ENCODE results near the gene ELMO1.

ELMO1 gene

GRCh38 chr7:36949711-36950600 is 498.7 kb downstream of the ELMO1 start:
- peaks cover 8% of the 10 kb centered on the region for H3K4me1 ChIP-seq (ENCODE audit: insufficient read depth, low read length)
- H3K9ac ChIP-seq (ENCODE audit: low read depth, low read length): no peak overlapping the region
- H3K4me3 ChIP-seq (ENCODE audit: low read length): peak overlapping the region; percentile 19; the same call in 1 of the 2 replicates
- H3K36me3 ChIP-seq (ENCODE audit: insufficient read depth, low read depth, low read length): no peaks in the 10 kb centered on the region
- H3K27me3 ChIP-seq (ENCODE audit: insufficient read depth, low read length): no peaks in the 10 kb centered on the region
- H3K9me3 ChIP-seq (ENCODE audit: insufficient read depth, low read depth, low read length): no peaks in the 10 kb centered on the region
- no peak overlapping the region for H3K27ac ChIP-seq (ENCODE audit: low read length)

GRCh38 chr7:36946401-36946739 is 502.3 kb downstream of the ELMO1 start:
- H3K4me1 ChIP-seq (ENCODE audit: insufficient read depth, low read length): peaks cover 8% of the 10 kb centered on the region
- no peak overlapping the region for H3K9ac ChIP-seq (ENCODE audit: low read depth, low read length)
- no peak overlapping the region for H3K4me3 ChIP-seq (ENCODE audit: low read length)
- H3K9me3 ChIP-seq (ENCODE audit: insufficient read depth, low read depth, low read length): no peaks in the 10 kb centered on the region
- no peaks in the 10 kb centered on the region for H3K36me3 ChIP-seq (ENCODE audit: insufficient read depth, low read depth, low read length)
- H3K27ac ChIP-seq (ENCODE audit: low read length): no peak overlapping the region
- H3K27me3 ChIP-seq (ENCODE audit: insufficient read depth, low read length): no peaks in the 10 kb centered on the region

- Histone ChIP-seq H3K9ac (ENCODE audit: low read depth, low read length) (no peak overlapping the region), H3K36me3 (ENCODE audit: insufficient read depth, low read depth, low read length) (no peaks in the 10 kb centered on the region), H3K4me1 (ENCODE audit: insufficient read depth, low read length) (peaks cover 8% of the 10 kb centered on the region), H3K4me3 (ENCODE audit: low read length) (no peak overlapping the region), H3K27me3 (ENCODE audit: insufficient read depth, low read length) (no peaks in the 10 kb centered on the region), H3K27ac (ENCODE audit: low read length) (no peak overlapping the region), H3K9me3 (ENCODE audit: insufficient read depth, low read depth, low read length) (no peaks in the 10 kb centered on the region)
Observed at GRCh38 chr7:36945612-36946400, 502.9 kb downstream of the ELMO1 start.

GRCh38 chr7:36944838-36945237 is 503.8 kb downstream of the ELMO1 start:
- Histone ChIP-seq H3K36me3 (ENCODE audit: insufficient read depth, low read depth, low read length) (no peaks in the 10 kb centered on the region), H3K9me3 (ENCODE audit: insufficient read depth, low read depth, low read length) (0 out of 2 replicates have a peak, but pooled peaks cover 2% of the 10 kb centered on the region), H3K27ac (ENCODE audit: low read length) (no peak overlapping the region), H3K27me3 (ENCODE audit: insufficient read depth, low read length) (no peaks in the 10 kb centered on the region), H3K4me3 (ENCODE audit: low read length) (no peak overlapping the region), H3K4me1 (ENCODE audit: insufficient read depth, low read length) (peaks cover 5% of the 10 kb centered on the region), H3K9ac (ENCODE audit: low read depth, low read length) (no peak overlapping the region)

GRCh38 chr7:36943591-36944435 is 504.9 kb downstream of the ELMO1 start:
- H3K27ac ChIP-seq (ENCODE audit: low read length): no peak overlapping the region
- peaks cover 7% of the 10 kb centered on the region for H3K9me3 ChIP-seq (ENCODE audit: insufficient read depth, low read depth, low read length)
- H3K27me3 ChIP-seq (ENCODE audit: insufficient read depth, low read length): no peaks in the 10 kb centered on the region
- peaks cover 2% of the 10 kb centered on the region; the same call in 1 of the 2 replicates for H3K4me1 ChIP-seq (ENCODE audit: insufficient read depth, low read length)
- H3K36me3 ChIP-seq (ENCODE audit: insufficient read depth, low read depth, low read length): no peaks in the 10 kb centered on the region
- no peak overlapping the region for H3K4me3 ChIP-seq (ENCODE audit: low read length)
- no peak overlapping the region for H3K9ac ChIP-seq (ENCODE audit: low read depth, low read length)

- H3K27me3 ChIP-seq (ENCODE audit: insufficient read depth, low read length): no peaks in the 10 kb centered on the region
Observed at GRCh38 chr7:36942955-36943354, 505.7 kb downstream of the ELMO1 start.

GRCh38 chr7:36942541-36942940 is 506.1 kb downstream of the ELMO1 start:
- H3K36me3 ChIP-seq (ENCODE audit: insufficient read depth, low read depth, low read length): peaks cover 5% of the 10 kb centered on the region; the same call in 1 of the 2 replicates
- no peak overlapping the region for H3K27ac ChIP-seq (ENCODE audit: low read length)
- H3K4me3 ChIP-seq (ENCODE audit: low read length): no peak overlapping the region
- no peak overlapping the region for H3K9ac ChIP-seq (ENCODE audit: low read depth, low read length)
- peaks cover 2% of the 10 kb centered on the region; the same call in 1 of the 2 replicates for H3K4me1 ChIP-seq (ENCODE audit: insufficient read depth, low read length)
- peaks cover 20% of the 10 kb centered on the region for H3K9me3 ChIP-seq (ENCODE audit: insufficient read depth, low read depth, low read length)
- no peaks in the 10 kb centered on the region for H3K27me3 ChIP-seq (ENCODE audit: insufficient read depth, low read length)

More at GRCh38 chr7:36942955-36943354, 505.7 kb downstream of the ELMO1 start:
- Histone ChIP-seq H3K9ac (ENCODE audit: low read depth, low read length) (no peak overlapping the region), H3K27ac (ENCODE audit: low read length) (no peak overlapping the region), H3K4me1 (ENCODE audit: insufficient read depth, low read length) (peaks cover 2% of the 10 kb centered on the region; the same call in 1 of the 2 replicates), H3K4me3 (ENCODE audit: low read length) (no peak overlapping the region), H3K36me3 (ENCODE audit: insufficient read depth, low read depth, low read length) (peaks cover 3% of the 10 kb centered on the region; the same call in 1 of the 2 replicates), H3K9me3 (ENCODE audit: insufficient read depth, low read depth, low read length) (peaks cover 16% of the 10 kb centered on the region)

- Histone ChIP-seq H3K27ac (ENCODE audit: low read length) (no peak overlapping the region), H3K4me1 (ENCODE audit: insufficient read depth, low read length) (peaks cover 2% of the 10 kb centered on the region; the same call in 1 of the 2 replicates), H3K9ac (ENCODE audit: low read depth, low read length) (no peak overlapping the region)
Observed at GRCh38 chr7:36942025-36942424, 506.6 kb downstream of the ELMO1 start.

GRCh38 chr7:36941359-36941758 is 507.3 kb downstream of the ELMO1 start:
- H3K27ac ChIP-seq (ENCODE audit: low read length): no peak overlapping the region
- H3K9ac ChIP-seq (ENCODE audit: low read depth, low read length): no peak overlapping the region
- peaks cover 32% of the 10 kb centered on the region for H3K9me3 ChIP-seq (ENCODE audit: insufficient read depth, low read depth, low read length)
- peaks cover 2% of the 10 kb centered on the region; the same call in 1 of the 2 replicates for H3K4me1 ChIP-seq (ENCODE audit: insufficient read depth, low read length)
- no peak overlapping the region for H3K4me3 ChIP-seq (ENCODE audit: low read length)
- peaks cover 5% of the 10 kb centered on the region; the same call in 1 of the 2 replicates for H3K36me3 ChIP-seq (ENCODE audit: insufficient read depth, low read depth, low read length)
- no peaks in the 10 kb centered on the region for H3K27me3 ChIP-seq (ENCODE audit: insufficient read depth, low read length)

More at GRCh38 chr7:36942025-36942424, 506.6 kb downstream of the ELMO1 start:
- H3K27me3 ChIP-seq (ENCODE audit: insufficient read depth, low read length): no peaks in the 10 kb centered on the region
- H3K36me3 ChIP-seq (ENCODE audit: insufficient read depth, low read depth, low read length): peaks cover 5% of the 10 kb centered on the region; the same call in 1 of the 2 replicates
- H3K4me3 ChIP-seq (ENCODE audit: low read length): no peak overlapping the region
- peaks cover 25% of the 10 kb centered on the region for H3K9me3 ChIP-seq (ENCODE audit: insufficient read depth, low read depth, low read length)

- no peaks in the 10 kb centered on the region for H3K4me1 ChIP-seq (ENCODE audit: insufficient read depth, low read length)
- no peak overlapping the region for H3K9ac ChIP-seq (ENCODE audit: low read depth, low read length)
- no peak overlapping the region for H3K27ac ChIP-seq (ENCODE audit: low read length)
- H3K36me3 ChIP-seq (ENCODE audit: insufficient read depth, low read depth, low read length): peaks cover 5% of the 10 kb centered on the region; the same call in 1 of the 2 replicates
- H3K27me3 ChIP-seq (ENCODE audit: insufficient read depth, low read length): no peaks in the 10 kb centered on the region
- peaks cover 37% of the 10 kb centered on the region for H3K9me3 ChIP-seq (ENCODE audit: insufficient read depth, low read depth, low read length)
- H3K4me3 ChIP-seq (ENCODE audit: low read length): no peak overlapping the region; the same call in 1 of the 2 replicates
Observed at GRCh38 chr7:36939816-36940215, 508.8 kb downstream of the ELMO1 start.

All from iPS-20b (cell line).